ENCODE data around the gene RNF182.
"Not testable (repeated sequence)": the region's sequence is repeated elsewhere in the genome, so short reads cannot be mapped to it uniquely, and the experiment has no call there.

Gene RNF182
- long read RNA-seq, result 0 reads

- no peak for DNase-seq (ENCODE audit: low read depth in 1 of 2, low spot score in 1 of 2)
- H3K27ac ChIP-seq (replicated peaks), result no peak within 1 kb of the TSS
- peak within 1 kb of the TSS; percentile 33 for H3K4me3 ChIP-seq (replicated peaks; ENCODE audit: insufficient read depth, low read length)
- TF ChIP-seq REST (IDR thresholded peaks at IDR 0.05; ENCODE audit: insufficient replicate concordance, low read depth), result no peak
- TF ChIP-seq SPI1 (IDR thresholded peaks at IDR 0.05; ENCODE audit: borderline replicate concordance, low read depth), result no peak
- TF ChIP-seq GABPA (IDR thresholded peaks at IDR 0.05; ENCODE audit: low read depth), result no peak
- TF ChIP-seq POLR2AphosphoS5 (IDR thresholded peaks at IDR 0.05; ENCODE audit: low read depth), result no peak
- no peak for TF ChIP-seq CTCF (IDR thresholded peaks at IDR 0.05; ENCODE audit: insufficient read depth, low read length)
- H3K27me3 ChIP-seq (ENCODE audit: insufficient read depth, poor library complexity, severe bottlenecking), result peaks cover 36% of the 10 kb centered on the region
Observed at GRCh38 chr6:13924949-13925881, at the start of gene RNF182. Gene RNF182 (plus strand): TSS chr6:13924952. CDS start chr6:13977120, 52,168 bp downstream.

DNA sequence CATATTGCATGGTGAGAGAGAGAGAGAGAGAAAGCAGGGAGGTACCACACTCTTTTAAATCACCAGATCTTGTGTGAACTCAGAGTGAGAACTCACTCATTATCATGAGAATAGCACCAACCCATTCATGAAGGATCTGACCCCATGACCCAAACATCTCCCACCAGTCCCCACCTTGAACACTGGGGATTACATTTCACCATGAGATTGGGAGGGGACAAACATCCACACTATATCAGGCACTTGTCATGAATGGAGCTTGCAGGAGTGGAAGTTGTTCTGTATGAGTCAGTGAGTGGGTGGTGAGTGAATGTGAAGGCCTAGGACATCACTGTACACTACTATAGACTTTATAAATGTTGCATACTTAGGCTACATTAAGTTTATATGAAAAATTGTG, 47.7 kb upstream of the RNF182 start:
- Histone ChIP-seq H3K27me3 (ENCODE audit: insufficient read depth, poor library complexity, severe bottlenecking) (no peaks in the 10 kb centered on the region), H3K27ac (replicated peaks) (no peak overlapping the region), H3K4me3 (replicated peaks; ENCODE audit: insufficient read depth, low read length) (no peak overlapping the region)
- DNase-seq (ENCODE audit: low read depth in 1 of 2, low spot score in 1 of 2), result no peak
- TF ChIP-seq REST (IDR thresholded peaks at IDR 0.05; ENCODE audit: insufficient replicate concordance, low read depth), result no peak
- TF ChIP-seq SPI1 (IDR thresholded peaks at IDR 0.05; ENCODE audit: borderline replicate concordance, low read depth), result no peak
- no peak for TF ChIP-seq GABPA (IDR thresholded peaks at IDR 0.05; ENCODE audit: low read depth)
- no peak for TF ChIP-seq POLR2AphosphoS5 (IDR thresholded peaks at IDR 0.05; ENCODE audit: low read depth)
- no peak for TF ChIP-seq CTCF (IDR thresholded peaks at IDR 0.05; ENCODE audit: insufficient read depth, low read length)

GRCh38 chr6:13880061-13880663, 44.6 kb upstream of the RNF182 start:
- not testable (repeated sequence) for H3K4me3 ChIP-seq (replicated peaks; ENCODE audit: insufficient read depth, low read length); H3K27ac ChIP-seq (replicated peaks); H3K27me3 ChIP-seq (ENCODE audit: insufficient read depth, poor library complexity, severe bottlenecking)
- peak in 1 of 2 experiments; percentile 50 for DNase-seq (ENCODE audit: low read depth in 1 of 2, low spot score in 1 of 2)

DNA sequence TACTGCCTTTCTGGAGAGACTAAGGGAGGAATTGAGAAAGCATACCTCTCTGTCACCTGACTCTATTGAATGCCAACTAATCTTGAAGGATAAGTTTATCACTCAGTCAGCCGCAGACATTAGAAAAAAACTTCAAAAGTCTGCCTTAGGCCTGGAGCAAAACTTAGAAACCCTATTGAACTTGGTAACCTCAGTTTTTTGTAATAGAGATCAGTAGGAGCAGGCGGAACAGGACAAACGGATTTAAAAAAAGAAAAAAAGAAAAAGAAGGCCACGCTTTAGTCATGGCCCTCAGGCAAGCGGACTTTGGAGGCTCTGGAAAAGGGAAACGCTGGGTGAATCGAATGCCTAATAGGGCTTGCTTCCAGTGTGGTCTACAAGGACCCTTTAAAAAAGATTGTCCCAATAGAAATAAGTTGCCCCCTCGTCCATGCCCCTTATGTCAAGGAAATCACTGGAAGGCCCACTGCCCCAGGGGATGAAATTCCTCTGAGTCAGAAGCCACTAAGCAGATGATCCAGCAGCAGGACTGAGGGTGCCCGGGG, 43.1 kb upstream of the RNF182 start:
- Histone ChIP-seq H3K27me3 (ENCODE audit: insufficient read depth, poor library complexity, severe bottlenecking) (no peaks in the 10 kb centered on the region), H3K27ac (replicated peaks) (no peak overlapping the region), H3K4me3 (replicated peaks; ENCODE audit: insufficient read depth, low read length) (no peak overlapping the region)
- no peak for TF ChIP-seq GABPA (IDR thresholded peaks at IDR 0.05; ENCODE audit: low read depth)
- TF ChIP-seq POLR2AphosphoS5 (IDR thresholded peaks at IDR 0.05; ENCODE audit: low read depth), result no peak
- TF ChIP-seq CTCF (IDR thresholded peaks at IDR 0.05; ENCODE audit: insufficient read depth, low read length), result no peak
- no peak for TF ChIP-seq REST (IDR thresholded peaks at IDR 0.05; ENCODE audit: insufficient replicate concordance, low read depth)
- no peak for TF ChIP-seq SPI1 (IDR thresholded peaks at IDR 0.05; ENCODE audit: borderline replicate concordance, low read depth)
- DNase-seq (ENCODE audit: low read depth in 1 of 2, low spot score in 1 of 2), result no peak
